HG03442 (cell line): ENCODE results near the gene PTPRH.

Experiments used
- ATAC-seq: cut with Tn5 transposase; IDR thresholded peaks from one replicate; pipeline ENCODE4 v1.9.1; 2021; ENCODE audit warnings: mild to moderate bottlenecking, moderate library complexity; ENCODE audit not compliant: unreplicated experiment

The PTPRH gene

GRCh38 chr19:55134736-55135135 is 74.6 kb downstream of the PTPRH start:
- no peak for ATAC-seq

- no peak for ATAC-seq
Measured at GRCh38 chr19:55133639-55134444, 75.5 kb downstream of the PTPRH start.

- ATAC-seq = no peak
Measured at GRCh38 chr19:55132453-55133129, 76.7 kb downstream of the PTPRH start.

- no peak for ATAC-seq
Measured at GRCh38 chr19:55131421-55131820, 77.9 kb downstream of the PTPRH start.
